ENCODE measurements around the gene HS3ST5.
"Not testable (repeated sequence)": the region's sequence is repeated elsewhere in the genome, so short reads cannot be mapped to it uniquely, and the experiment has no call there.

Gene HS3ST5

DNA sequence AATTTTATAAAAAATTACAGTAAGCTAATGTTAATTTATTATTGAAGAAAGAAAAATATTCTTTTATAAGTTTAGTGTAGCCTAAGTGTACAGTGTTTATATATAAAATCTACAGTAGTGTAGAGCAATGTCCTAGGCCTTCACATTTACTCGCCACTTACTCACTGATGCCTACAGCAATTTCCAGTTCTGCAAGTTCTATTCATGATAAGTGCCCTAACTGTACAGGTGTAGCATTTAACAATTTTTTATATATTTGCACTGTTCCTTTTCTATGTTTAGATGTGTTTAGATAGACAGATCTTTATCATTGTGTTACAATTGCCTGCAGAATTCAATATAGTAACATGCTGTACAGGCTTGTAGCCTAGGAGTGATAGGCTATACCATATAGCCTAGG lies 291.8 kb downstream of the HS3ST5 start:
- Histone ChIP-seq H3K27me3 (ENCODE audit: control insufficient read depth, insufficient read depth, low read length) (no peaks in the 10 kb centered on the region), H3K9me3 (ENCODE audit: control insufficient read depth, insufficient read depth, low read length) (no peaks in the 10 kb centered on the region), H3K36me3 (ENCODE audit: control insufficient read depth, insufficient read depth, low read length) (no peaks in the 10 kb centered on the region), H3K27ac (ENCODE audit: low read depth, low read length) (no peak overlapping the region), H3K9ac (ENCODE audit: low read depth, low read length) (no peak overlapping the region), H3K4me1 (ENCODE audit: control insufficient read depth, insufficient read depth, low read length) (no peaks in the 10 kb centered on the region), H3K4me3 (ENCODE audit: low read depth, low read length) (no peak overlapping the region)

DNA sequence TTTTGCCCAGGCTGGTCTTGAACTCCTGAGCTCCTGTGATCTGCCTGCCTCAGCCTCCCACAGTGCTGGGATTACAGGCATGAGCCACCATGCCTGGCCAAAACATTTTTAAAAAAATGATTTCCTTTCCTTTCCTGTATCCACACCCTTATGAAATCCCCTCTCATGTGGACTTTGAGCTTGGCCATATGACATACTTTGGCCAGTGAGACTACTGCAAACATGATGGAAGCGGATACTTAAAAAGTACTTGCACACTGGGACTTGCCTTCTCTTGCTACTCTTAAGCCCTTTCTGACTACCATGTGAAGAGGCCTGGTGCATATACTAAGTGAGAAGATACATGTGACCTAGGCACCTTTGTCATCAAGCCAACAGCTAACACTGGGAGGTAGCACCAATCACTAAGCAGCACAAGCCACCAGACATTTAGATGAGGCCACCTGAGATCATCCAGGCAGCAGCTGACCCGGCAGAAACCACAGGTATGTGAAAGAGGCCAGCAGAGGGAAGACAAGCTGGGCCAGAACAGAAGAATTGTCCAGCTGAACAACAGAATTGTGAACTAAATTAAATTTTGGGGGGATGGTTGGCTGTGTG lies 293.4 kb downstream of the HS3ST5 start:
- no peaks in the 10 kb centered on the region for H3K36me3 ChIP-seq (ENCODE audit: control insufficient read depth, insufficient read depth, low read length)
- H3K27me3 ChIP-seq (ENCODE audit: control insufficient read depth, insufficient read depth, low read length), result no peaks in the 10 kb centered on the region
- no peak overlapping the region for H3K27ac ChIP-seq (ENCODE audit: low read depth, low read length)
- no peak overlapping the region for H3K9ac ChIP-seq (ENCODE audit: low read depth, low read length)
- no peaks in the 10 kb centered on the region for H3K4me1 ChIP-seq (ENCODE audit: control insufficient read depth, insufficient read depth, low read length)
- H3K4me3 ChIP-seq (ENCODE audit: low read depth, low read length), result no peak overlapping the region
- H3K9me3 ChIP-seq (ENCODE audit: control insufficient read depth, insufficient read depth, low read length), result no peaks in the 10 kb centered on the region

DNA sequence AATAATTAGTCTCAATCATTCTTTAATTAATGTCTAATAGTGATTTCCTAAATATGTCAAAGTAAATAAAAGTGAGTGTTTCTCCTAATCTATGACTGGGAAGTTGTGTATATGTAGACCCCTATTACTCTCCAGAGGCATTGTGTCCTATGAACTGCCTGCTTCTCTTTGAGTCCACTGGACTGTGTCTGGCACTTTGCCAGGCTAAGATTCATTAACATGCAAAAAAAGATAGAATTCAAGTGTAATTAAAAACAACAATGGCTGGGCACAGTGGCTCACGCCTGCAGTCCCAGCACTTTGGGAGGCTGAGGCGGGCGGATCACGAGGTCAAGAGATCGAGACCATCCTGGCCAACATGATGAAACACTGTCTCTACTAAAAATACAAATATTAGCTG lies 298.3 kb downstream of the HS3ST5 start:
- H3K9me3 ChIP-seq (ENCODE audit: control insufficient read depth, insufficient read depth, low read length); H3K36me3 ChIP-seq (ENCODE audit: control insufficient read depth, insufficient read depth, low read length): not testable (repeated sequence)

GRCh38 chr6:114042267-114043016 lies 300.4 kb downstream of the HS3ST5 start:
- Histone ChIP-seq H3K27ac (ENCODE audit: low read depth, low read length) (no peak overlapping the region), H3K9ac (ENCODE audit: low read depth, low read length) (no peak overlapping the region), H3K36me3 (ENCODE audit: control insufficient read depth, insufficient read depth, low read length) (no peaks in the 10 kb centered on the region), H3K9me3 (ENCODE audit: control insufficient read depth, insufficient read depth, low read length) (no peaks in the 10 kb centered on the region), H3K4me3 (ENCODE audit: low read depth, low read length) (no peak overlapping the region), H3K27me3 (ENCODE audit: control insufficient read depth, insufficient read depth, low read length) (no peaks in the 10 kb centered on the region), H3K4me1 (ENCODE audit: control insufficient read depth, insufficient read depth, low read length) (peaks cover 10% of the 10 kb centered on the region)

More for the DNA sequence above, 298.3 kb downstream of the HS3ST5 start:
- H3K4me3 ChIP-seq (ENCODE audit: low read depth, low read length); H3K9ac ChIP-seq (ENCODE audit: low read depth, low read length); H3K27me3 ChIP-seq (ENCODE audit: control insufficient read depth, insufficient read depth, low read length); H3K4me1 ChIP-seq (ENCODE audit: control insufficient read depth, insufficient read depth, low read length); H3K27ac ChIP-seq (ENCODE audit: low read depth, low read length): not testable (repeated sequence)

DNA sequence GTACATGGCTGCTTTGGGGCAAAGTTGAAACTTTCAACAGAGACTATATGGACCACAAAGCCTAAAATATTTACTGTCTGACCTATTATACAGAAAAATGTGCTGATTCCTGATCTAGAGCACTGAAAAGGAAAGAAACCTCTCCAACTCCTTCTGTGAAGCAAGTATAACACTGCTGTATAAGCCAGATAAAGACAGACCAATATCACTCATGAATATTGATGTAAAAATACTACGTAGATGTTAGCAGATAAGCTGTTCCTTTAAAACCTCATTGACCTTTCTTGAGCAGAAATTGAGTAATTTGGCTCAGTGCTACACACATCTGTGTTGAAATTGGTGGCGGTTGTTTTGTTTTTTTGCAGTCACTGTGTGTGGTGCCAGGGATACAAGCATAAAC lies 302.0 kb downstream of the HS3ST5 start:
- no peaks in the 10 kb centered on the region for H3K9me3 ChIP-seq (ENCODE audit: control insufficient read depth, insufficient read depth, low read length)
- H3K27me3 ChIP-seq (ENCODE audit: control insufficient read depth, insufficient read depth, low read length), result no peaks in the 10 kb centered on the region
- H3K27ac ChIP-seq (ENCODE audit: low read depth, low read length), result no peak overlapping the region
- no peak overlapping the region for H3K4me3 ChIP-seq (ENCODE audit: low read depth, low read length)
- H3K9ac ChIP-seq (ENCODE audit: low read depth, low read length), result no peak overlapping the region
- H3K4me1 ChIP-seq (ENCODE audit: control insufficient read depth, insufficient read depth, low read length), result peaks cover 10% of the 10 kb centered on the region
- no peaks in the 10 kb centered on the region for H3K36me3 ChIP-seq (ENCODE audit: control insufficient read depth, insufficient read depth, low read length)

DNA sequence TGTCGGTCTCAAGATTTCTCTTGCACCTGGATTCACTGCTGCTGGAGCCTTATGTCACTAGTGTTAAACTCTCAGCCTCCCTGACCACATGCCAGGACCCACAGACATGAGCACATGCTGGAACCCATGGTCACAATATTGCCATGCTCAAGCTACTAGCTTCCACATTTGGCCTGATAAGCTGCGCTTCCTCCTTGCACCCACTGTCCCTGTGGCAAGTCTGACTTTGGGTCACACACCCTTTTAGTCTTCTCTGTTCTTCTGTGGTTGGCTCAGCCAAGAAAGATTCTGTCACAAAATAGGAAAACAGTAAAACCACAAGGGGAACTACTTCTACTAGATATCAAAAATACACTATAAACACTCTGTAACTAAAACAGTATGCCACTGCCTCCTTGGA lies 303.0 kb downstream of the HS3ST5 start:
- no peak overlapping the region for H3K27ac ChIP-seq (ENCODE audit: low read depth, low read length)
- no peaks in the 10 kb centered on the region for H3K27me3 ChIP-seq (ENCODE audit: control insufficient read depth, insufficient read depth, low read length)
- no peaks in the 10 kb centered on the region for H3K36me3 ChIP-seq (ENCODE audit: control insufficient read depth, insufficient read depth, low read length)
- no peaks in the 10 kb centered on the region for H3K9me3 ChIP-seq (ENCODE audit: control insufficient read depth, insufficient read depth, low read length)
- H3K4me3 ChIP-seq (ENCODE audit: low read depth, low read length), result no peak overlapping the region
- no peak overlapping the region for H3K9ac ChIP-seq (ENCODE audit: low read depth, low read length)
- H3K4me1 ChIP-seq (ENCODE audit: control insufficient read depth, insufficient read depth, low read length), result peaks cover 10% of the 10 kb centered on the region

- Histone ChIP-seq H3K9me3 (ENCODE audit: control insufficient read depth, insufficient read depth, low read length) (no peaks in the 10 kb centered on the region), H3K4me3 (ENCODE audit: low read depth, low read length) (no peak overlapping the region), H3K9ac (ENCODE audit: low read depth, low read length) (no peak overlapping the region), H3K27ac (ENCODE audit: low read depth, low read length) (no peak overlapping the region), H3K27me3 (ENCODE audit: control insufficient read depth, insufficient read depth, low read length) (no peaks in the 10 kb centered on the region), H3K4me1 (ENCODE audit: control insufficient read depth, insufficient read depth, low read length) (no peaks in the 10 kb centered on the region), H3K36me3 (ENCODE audit: control insufficient read depth, insufficient read depth, low read length) (no peaks in the 10 kb centered on the region)
Observed at GRCh38 chr6:114033606-114034005, 309.2 kb downstream of the HS3ST5 start.

DNA sequence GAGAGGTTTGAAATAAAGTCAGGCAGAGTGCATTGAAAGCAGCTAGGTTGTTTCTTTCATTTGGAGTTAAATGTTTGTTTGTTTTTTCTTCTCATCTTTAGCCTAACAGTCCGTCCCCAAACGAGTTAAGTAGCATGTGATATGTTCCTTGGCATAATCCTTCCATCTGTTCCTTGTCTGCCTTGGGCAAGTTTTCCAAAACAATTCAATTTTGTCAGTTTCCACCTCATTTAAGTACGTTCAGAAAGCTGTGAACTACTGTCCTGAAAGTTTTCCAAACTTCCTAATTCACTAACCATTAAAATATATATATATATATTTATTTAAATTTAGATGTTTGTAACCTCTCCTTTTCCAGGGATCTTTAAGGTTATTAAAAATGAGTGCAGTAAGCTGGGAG lies 310.1 kb downstream of the HS3ST5 start:
- Histone ChIP-seq H3K27ac (ENCODE audit: low read depth, low read length) (no peak overlapping the region), H3K36me3 (ENCODE audit: control insufficient read depth, insufficient read depth, low read length) (no peaks in the 10 kb centered on the region), H3K27me3 (ENCODE audit: control insufficient read depth, insufficient read depth, low read length) (no peaks in the 10 kb centered on the region), H3K9ac (ENCODE audit: low read depth, low read length) (no peak overlapping the region), H3K4me3 (ENCODE audit: low read depth, low read length) (no peak overlapping the region), H3K9me3 (ENCODE audit: control insufficient read depth, insufficient read depth, low read length) (no peaks in the 10 kb centered on the region), H3K4me1 (ENCODE audit: control insufficient read depth, insufficient read depth, low read length) (no peaks in the 10 kb centered on the region)

DNA sequence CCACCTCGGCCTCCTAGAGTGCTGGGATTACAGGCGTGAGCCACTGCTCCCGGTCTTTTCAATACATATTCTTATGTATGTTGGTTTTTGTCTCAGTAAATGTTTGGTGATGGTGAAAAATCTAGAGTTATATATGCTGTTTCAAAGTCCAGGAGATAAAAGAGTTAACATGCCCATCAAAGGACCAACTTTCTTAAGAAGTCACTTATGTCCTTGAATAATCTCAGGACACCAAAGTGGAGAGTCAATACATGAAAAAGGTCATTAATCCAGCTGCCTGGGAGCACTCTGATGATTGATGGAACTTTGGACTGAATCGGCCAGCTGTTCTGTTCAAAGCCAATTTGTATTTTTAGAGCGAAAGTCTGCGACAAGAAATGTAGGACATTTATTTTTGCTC lies 312.1 kb downstream of the HS3ST5 start:
- Histone ChIP-seq H3K36me3 (ENCODE audit: control insufficient read depth, insufficient read depth, low read length) (no peaks in the 10 kb centered on the region), H3K4me1 (ENCODE audit: control insufficient read depth, insufficient read depth, low read length) (no peaks in the 10 kb centered on the region), H3K9me3 (ENCODE audit: control insufficient read depth, insufficient read depth, low read length) (no peaks in the 10 kb centered on the region), H3K4me3 (ENCODE audit: low read depth, low read length) (no peak overlapping the region), H3K27ac (ENCODE audit: low read depth, low read length) (no peak overlapping the region), H3K27me3 (ENCODE audit: control insufficient read depth, insufficient read depth, low read length) (no peaks in the 10 kb centered on the region), H3K9ac (ENCODE audit: low read depth, low read length) (no peak overlapping the region)

DNA sequence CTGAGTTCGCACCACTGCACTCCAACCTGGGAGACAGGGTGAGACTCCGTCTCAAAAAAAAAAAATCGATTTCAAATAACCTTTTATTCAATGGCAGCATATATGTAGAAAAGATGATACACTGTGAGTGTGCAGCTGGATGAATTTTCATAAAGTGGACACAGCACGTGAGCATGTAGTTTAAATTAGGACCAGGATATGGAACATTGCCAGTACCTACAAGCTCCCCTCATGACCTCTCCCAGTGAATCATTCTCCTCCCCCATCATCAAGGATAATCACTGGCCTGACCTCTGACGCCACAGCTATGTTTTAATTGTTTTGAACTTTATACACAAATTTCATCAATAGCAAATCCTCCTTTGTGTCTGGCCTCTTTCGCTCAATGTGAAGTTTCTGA lies 318.1 kb downstream of the HS3ST5 start:
- H3K9me3 ChIP-seq (ENCODE audit: control insufficient read depth, insufficient read depth, low read length), result no peaks in the 10 kb centered on the region
- no peak overlapping the region for H3K27ac ChIP-seq (ENCODE audit: low read depth, low read length)
- no peaks in the 10 kb centered on the region for H3K27me3 ChIP-seq (ENCODE audit: control insufficient read depth, insufficient read depth, low read length)
- no peaks in the 10 kb centered on the region for H3K36me3 ChIP-seq (ENCODE audit: control insufficient read depth, insufficient read depth, low read length)
- no peak overlapping the region for H3K9ac ChIP-seq (ENCODE audit: low read depth, low read length)
- H3K4me3 ChIP-seq (ENCODE audit: low read depth, low read length), result no peak overlapping the region
- H3K4me1 ChIP-seq (ENCODE audit: control insufficient read depth, insufficient read depth, low read length), result no peaks in the 10 kb centered on the region

- Histone ChIP-seq H3K4me3 (ENCODE audit: low read depth, low read length) (no peak overlapping the region), H3K4me1 (ENCODE audit: control insufficient read depth, insufficient read depth, low read length) (no peaks in the 10 kb centered on the region), H3K27me3 (ENCODE audit: control insufficient read depth, insufficient read depth, low read length) (no peaks in the 10 kb centered on the region), H3K9ac (ENCODE audit: low read depth, low read length) (no peak overlapping the region), H3K27ac (ENCODE audit: low read depth, low read length) (no peak overlapping the region), H3K9me3 (ENCODE audit: control insufficient read depth, insufficient read depth, low read length) (peaks cover 6% of the 10 kb centered on the region; the same call in 1 of the 2 replicates), H3K36me3 (ENCODE audit: control insufficient read depth, insufficient read depth, low read length) (no peaks in the 10 kb centered on the region)
Observed at GRCh38 chr6:114020196-114020595, 322.6 kb downstream of the HS3ST5 start.

All from HUES48 (cell line).